SK-N-SH (cell line): ENCODE results near the gene RFX7. TPM values are rescaled to one million over a fixed set of nuclear protein-coding genes. Genes with fewer than 3 reads are reported as not detected.

Experiments
- CTCF ChIA-PET: fragments of 300-600, 350-600 bp; formaldehyde crosslinking; extraction: SDS; loops from one replicate; lab custom pipeline; 2021; lab: Yijun Ruan, JAX
- POLR2A ChIA-PET: fragments of 350-600 bp; sonication (Branson Sonifier 250); formaldehyde crosslinking; extraction: SDS; loops from one replicate; lab custom pipeline; 2020; ENCODE audit warnings: antibody characterized with exemption, inconsistent platforms; lab: Yijun Ruan, JAX
- DNase-seq: peaks from one replicate; pipeline ENCODE4 v3.0.0; 2012
- H2AFZ ChIP-seq: fragments of 200-600 bp; sonication (generic); 2 replicates; pipeline ENCODE4 v1.8.1; 2016; ENCODE audit warnings: antibody characterized with exemption, mild to moderate bottlenecking, low read depth
- H3F3A ChIP-seq: fragments of 200-600 bp; sonication (generic); replicated peaks from 2 replicates; pipeline ENCODE3; 2016; ENCODE audit warnings: antibody characterized with exemption, mild to moderate bottlenecking; ENCODE audit not compliant: insufficient read depth
- H3K27ac ChIP-seq, 2 experiments: fragments of 200-500 bp in 1 of 2; fragments of 200-600 bp in 1 of 2; sonication (Bioruptor generic) in 1 of 2; sonication (generic), shearing (Covaris generic) in 1 of 2; 2 replicates each; pipeline versions ENCODE4 v1.5.1 to v1.6.1; 2014 to 2016; ENCODE audit warnings: low read depth in 2 of 2, inconsistent platforms in 1 of 2, low read length in 1 of 2, mild to moderate bottlenecking in 1 of 2, mixed read lengths in 1 of 2
- H3K27me3 ChIP-seq: fragments of 200-600 bp; sonication (generic), shearing (Covaris generic); 2 replicates; pipeline ENCODE4 v1.6.1; 2016; ENCODE audit warnings: mixed run types; ENCODE audit not compliant: insufficient read depth
- H3K36me3 ChIP-seq, 2 experiments: fragments of 200-500 bp in 1 of 2; fragments of 200-600 bp in 1 of 2; sonication (Bioruptor generic) in 1 of 2; sonication (generic) in 1 of 2; replicated peaks in 1 of 2; 2 replicates each; pipeline versions ENCODE3 to v1.5.1; 2014 to 2016; ENCODE audit warnings: low read length in 1 of 2, mild to moderate bottlenecking in 1 of 2; ENCODE audit not compliant: insufficient read depth in 2 of 2, control insufficient read depth in 1 of 2
- H3K4me1 ChIP-seq, 2 experiments: fragments of 200-500 bp in 1 of 2; fragments of 200-600 bp in 1 of 2; sonication (Bioruptor generic) in 1 of 2; sonication (generic), shearing (Covaris generic) in 1 of 2; 2 replicates each; pipeline versions ENCODE4 v1.5.1 to v1.6.1; 2014 to 2016; ENCODE audit warnings: low read depth in 1 of 2, low read length in 1 of 2, mixed run types in 1 of 2; ENCODE audit not compliant: insufficient read depth in 2 of 2, control insufficient read depth in 1 of 2
- H3K4me2 ChIP-seq: fragments of 200-600 bp; sonication (generic), shearing (Covaris generic); 2 replicates; pipeline ENCODE4 v1.6.1; 2017; ENCODE audit warnings: mixed run types
- H3K4me3 ChIP-seq, 2 experiments: fragments of 200-500 bp in 1 of 2; fragments of 200-600 bp in 1 of 2; sonication (Bioruptor generic) in 1 of 2; sonication (generic), shearing (Covaris generic) in 1 of 2; 2 replicates each; pipeline versions ENCODE4 v1.5.1 to v1.8.1; 2014 to 2016; ENCODE audit warnings: low read depth in 2 of 2, inconsistent platforms in 1 of 2, low read length in 1 of 2, mild to moderate bottlenecking in 1 of 2, mixed read lengths in 1 of 2, moderate library complexity in 1 of 2
- H3K79me2 ChIP-seq: fragments of 200-600 bp; sonication (generic); 2 replicates; pipeline ENCODE4 v1.8.1; 2017; ENCODE audit warnings: mild to moderate bottlenecking; ENCODE audit not compliant: insufficient read depth
- H3K9ac ChIP-seq: fragments of 200-600 bp; sonication (generic); 2 replicates; pipeline ENCODE4 v1.6.1; 2017; ENCODE audit warnings: mixed run types
- H3K9me2 ChIP-seq: fragments of 200-600 bp; sonication (generic); 2 replicates; pipeline ENCODE4 v1.6.1; 2017; ENCODE audit warnings: mixed run types
- H3K9me3 ChIP-seq: fragments of 200-600 bp; sonication (generic); 2 replicates; pipeline ENCODE4 v1.6.1; 2017; ENCODE audit warnings: mixed run types, mild to moderate bottlenecking, moderate library complexity
- H4K20me1 ChIP-seq: fragments of 200-600 bp; sonication (generic); 2 replicates; pipeline ENCODE4 v1.6.1; 2017; ENCODE audit warnings: mild to moderate bottlenecking, mixed run types; ENCODE audit not compliant: insufficient read depth
- ELF1 ChIP-seq: IDR thresholded peaks from 2 replicates; pipeline ENCODE4 v1.4.0; 2012
- EP300 ChIP-seq, 2 experiments: IDR thresholded peaks; 2 replicates each; pipeline versions ENCODE4 v1.4.0 to v1.6.1; 2012; ENCODE audit warnings: borderline replicate concordance in 1 of 2, low read depth in 1 of 2, low read length in 1 of 2
- FOXJ3 ChIP-seq: sonication (generic); formaldehyde crosslinking; IDR thresholded peaks from 2 replicates; pipeline ENCODE4 v1.5.1; 2020; ENCODE audit warnings: mild to moderate bottlenecking, missing genetic modification reagents
- JUND ChIP-seq: IDR thresholded peaks from 2 replicates; pipeline ENCODE4 v1.4.0; 2012
- MEF2A ChIP-seq: IDR thresholded peaks from 2 replicates; pipeline ENCODE4 v1.4.0; 2012; ENCODE audit warnings: low read depth, borderline replicate concordance
- NRF1 ChIP-seq: IDR thresholded peaks from 2 replicates; pipeline ENCODE4 v1.6.1; 2012; ENCODE audit warnings: low read depth, mild to moderate bottlenecking, low read length
- POLR2AphosphoS5 ChIP-seq: IDR thresholded peaks from 2 replicates; pipeline ENCODE4 v1.6.1; 2012; ENCODE audit warnings: low read depth, low read length
- SMC3 ChIP-seq: IDR thresholded peaks from 2 replicates; pipeline ENCODE4 v1.6.1; 2012; ENCODE audit warnings: low read depth, low read length, improper control_type of control experiment
- TAF1 ChIP-seq: IDR thresholded peaks from 2 replicates; pipeline ENCODE4 v1.6.1; 2012; ENCODE audit warnings: low read depth, mild to moderate bottlenecking, low read length, moderate library complexity, borderline replicate concordance
- TEAD4 ChIP-seq: IDR thresholded peaks from 2 replicates; pipeline ENCODE4 v1.4.0; 2012; ENCODE audit warnings: mild to moderate bottlenecking, borderline replicate concordance; ENCODE audit not compliant: insufficient read depth
- YY1 ChIP-seq: IDR thresholded peaks from 2 replicates; pipeline ENCODE4 v1.4.0; 2012; ENCODE audit warnings: low read depth, mild to moderate bottlenecking
- WGBS: methylation state at CpG from one replicate; pipeline ENCODE4 v1.1.6; 2017; ENCODE audit warnings: low lambda C conversion rate; 5-methylcytosine and 5-hydroxymethylcytosine counted together
- polyA plus RNA-seq, 3 experiments: library from polyadenylated mRNA; depleted of rRNA; stranded (reverse); fragments of >200 nt; gene quantifications; 2 replicates each; pipeline ENCODE4 v1.2.3, GENCODE V29; 2012
- TF ChIP-seq, protein P1 (sequence below): fragments of 150-350 bp; IDR thresholded peaks from 2 replicates; pipeline ENCODE4 v1.6.1; 2016; ENCODE audit warnings: mild to moderate bottlenecking, low read depth, low read length
- TF ChIP-seq, protein P2 (sequence below): fragments of 150-350 bp; IDR thresholded peaks from 2 replicates; pipeline ENCODE4 v1.6.1; 2017; ENCODE audit warnings: antibody characterized with exemption, low read length, low read depth, borderline replicate concordance
- TF ChIP-seq, protein P3 (sequence below): IDR thresholded peaks from 2 replicates; pipeline ENCODE4 v1.4.0; 2012; ENCODE audit warnings: low read depth

RFX7 gene
- polyA plus RNA-seq, 1 of the 3 experiments (the other 2 are of a cell fraction) = 2.7 TPM

- no peaks in the 10 kb centered on the region for H3K9me2 ChIP-seq
- no peak for DNase-seq
- no peaks in the 10 kb centered on the region for H3K79me2 ChIP-seq
- CTCF ChIA-PET = interaction anchor here (0.7 to 2.8 kb wide), 5 partner anchors 10 to 165 kb away, joined by 3 to 11 read pairs (median 6); no protein-coding TSS in a partner anchor
- H3K4me1 ChIP-seq = peaks cover 4 to 10% of the 10 kb centered on the region in 2 experiments; a peak in 1 of 4 replicates
- H3K9ac ChIP-seq = no peak overlapping the region
- TF ChIP-seq TEAD4 (no peak), SMC3 (no peak), JUND (no peak), EP300 (IDR thresholded peaks at IDR 0.05; ENCODE audit: borderline replicate concordance in 1 of 2, low read depth in 1 of 2, low read length in 1 of 2) (no peak), YY1 (no peak), POLR2AphosphoS5 (no peak), NRF1 (no peak), MEF2A (no peak), ELF1 (no peak), TAF1 (no peak), FOXJ3 (CRISPR knock-in tag) (no peak)
- TF ChIP-seq, protein P1, sequence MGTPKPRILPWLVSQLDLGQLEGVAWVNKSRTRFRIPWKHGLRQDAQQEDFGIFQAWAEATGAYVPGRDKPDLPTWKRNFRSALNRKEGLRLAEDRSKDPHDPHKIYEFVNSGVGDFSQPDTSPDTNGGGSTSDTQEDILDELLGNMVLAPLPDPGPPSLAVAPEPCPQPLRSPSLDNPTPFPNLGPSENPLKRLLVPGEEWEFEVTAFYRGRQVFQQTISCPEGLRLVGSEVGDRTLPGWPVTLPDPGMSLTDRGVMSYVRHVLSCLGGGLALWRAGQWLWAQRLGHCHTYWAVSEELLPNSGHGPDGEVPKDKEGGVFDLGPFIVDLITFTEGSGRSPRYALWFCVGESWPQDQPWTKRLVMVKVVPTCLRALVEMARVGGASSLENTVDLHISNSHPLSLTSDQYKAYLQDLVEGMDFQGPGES = no peak
- TF ChIP-seq, protein P2, sequence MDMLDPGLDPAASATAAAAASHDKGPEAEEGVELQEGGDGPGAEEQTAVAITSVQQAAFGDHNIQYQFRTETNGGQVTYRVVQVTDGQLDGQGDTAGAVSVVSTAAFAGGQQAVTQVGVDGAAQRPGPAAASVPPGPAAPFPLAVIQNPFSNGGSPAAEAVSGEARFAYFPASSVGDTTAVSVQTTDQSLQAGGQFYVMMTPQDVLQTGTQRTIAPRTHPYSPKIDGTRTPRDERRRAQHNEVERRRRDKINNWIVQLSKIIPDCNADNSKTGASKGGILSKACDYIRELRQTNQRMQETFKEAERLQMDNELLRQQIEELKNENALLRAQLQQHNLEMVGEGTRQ = no peak
- POLR2A ChIA-PET = no interaction called here
- no peak overlapping the region for H2AFZ ChIP-seq
- peak overlapping the region in 1 of 2 experiments; percentile 62; a peak in 2 of 4 replicates for H3K27ac ChIP-seq
- H3K4me3 ChIP-seq = no peak overlapping the region
- no peaks in the 10 kb centered on the region for H3K9me3 ChIP-seq
- no peaks in the 10 kb centered on the region for H4K20me1 ChIP-seq
- H3F3A ChIP-seq = peaks cover 12% of the 10 kb centered on the region
- H3K4me2 ChIP-seq = no peak overlapping the region
- H3K27me3 ChIP-seq = no peaks in the 10 kb centered on the region
- H3K36me3 ChIP-seq = no peaks in the 10 kb centered on the region
Observed at GRCh38 chr15:56051676-56052075, 192.0 kb downstream of the RFX7 start.

- no peaks in the 10 kb centered on the region for H3K79me2 ChIP-seq
- DNase-seq = no peak
- no peak overlapping the region for H2AFZ ChIP-seq
- H3K9ac ChIP-seq = no peak overlapping the region
- H3K4me3 ChIP-seq = no peak overlapping the region
- no peaks in the 10 kb centered on the region for H3K9me3 ChIP-seq
- H3K4me1 ChIP-seq = peaks cover 2 to 4% of the 10 kb centered on the region in 2 experiments; a peak in 2 of 4 replicates
- no peak overlapping the region for H3K4me2 ChIP-seq
- H3K9me2 ChIP-seq = no peaks in the 10 kb centered on the region
- H4K20me1 ChIP-seq = no peaks in the 10 kb centered on the region
- H3K27ac ChIP-seq = no peak overlapping the region
- TF ChIP-seq, protein P3, sequence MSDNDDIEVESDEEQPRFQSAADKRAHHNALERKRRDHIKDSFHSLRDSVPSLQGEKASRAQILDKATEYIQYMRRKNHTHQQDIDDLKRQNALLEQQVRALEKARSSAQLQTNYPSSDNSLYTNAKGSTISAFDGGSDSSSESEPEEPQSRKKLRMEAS = no peak
- H3K27me3 ChIP-seq = no peaks in the 10 kb centered on the region
- 67% methylated on average over 2 of the region's 5 CpGs for WGBS
- H3K36me3 ChIP-seq = no peaks in the 10 kb centered on the region
- ChIA-PET POLR2A (no interaction called here), CTCF (no interaction called here)
- peaks cover 20% of the 10 kb centered on the region for H3F3A ChIP-seq
Observed at GRCh38 chr15:56049577-56049976, 194.1 kb downstream of the RFX7 start.
